ENCODE results near the gene TMC1.
"Not testable (repeated sequence)": the region's sequence is repeated elsewhere in the genome, so short reads cannot be mapped to it uniquely, and the experiment has no call there.

The TMC1 gene

GRCh38 chr9:72763022-72763421 is 241.6 kb downstream of the TMC1 start:
- no peak for DNase-seq (ENCODE audit: low spot score)

GRCh38 chr9:72769546-72769945 is 248.1 kb downstream of the TMC1 start:
- no peak for DNase-seq (ENCODE audit: low spot score)

- peak; percentile 9 for DNase-seq (ENCODE audit: low spot score)
Measured at GRCh38 chr9:72772661-72773060, 251.3 kb downstream of the TMC1 start.

- no peak for DNase-seq (ENCODE audit: low spot score)
Measured at GRCh38 chr9:72773570-72773969, 252.2 kb downstream of the TMC1 start.

- DNase-seq (ENCODE audit: low spot score), result no peak
Measured at GRCh38 chr9:72775570-72775969, 254.2 kb downstream of the TMC1 start.

DNA sequence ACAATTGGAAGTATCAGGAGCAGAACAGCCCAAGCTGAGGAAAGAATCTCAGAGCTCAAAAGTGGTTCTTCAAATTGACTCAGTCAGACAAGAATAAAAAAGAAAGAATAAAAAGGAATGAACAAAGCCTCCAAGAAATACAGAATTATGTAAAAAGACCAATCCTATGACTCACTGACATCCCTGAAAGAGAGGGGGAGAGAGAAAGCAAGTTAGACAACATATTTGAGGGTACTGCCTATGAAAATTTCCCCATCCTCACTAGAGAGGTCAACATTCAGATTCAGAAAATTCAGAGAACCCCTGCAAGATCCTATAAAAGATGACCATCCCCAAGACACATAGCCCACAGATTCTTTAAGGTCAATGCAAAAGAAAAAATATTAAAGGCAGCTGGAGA is 258.2 kb downstream of the TMC1 start:
- DNase-seq (ENCODE audit: low spot score), result no peak

DNA sequence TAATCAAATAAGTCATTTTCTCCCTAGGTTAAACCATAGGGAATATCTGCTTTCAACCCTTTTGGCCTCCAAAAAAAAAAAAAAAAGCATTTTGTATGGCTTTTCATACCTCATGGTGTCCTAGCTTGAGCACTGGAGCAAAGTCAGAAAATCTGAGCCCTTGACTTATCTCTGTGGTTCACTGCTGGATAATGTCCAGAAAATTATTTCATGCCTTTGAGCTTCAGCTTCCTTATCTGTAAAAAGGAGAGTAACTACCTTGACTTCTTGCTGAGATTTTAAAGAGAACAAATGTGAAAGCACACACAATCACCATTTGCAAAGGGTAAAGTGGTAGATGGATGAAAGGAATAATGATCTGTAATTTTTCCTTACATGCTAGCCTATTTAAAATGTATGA is 265.5 kb downstream of the TMC1 start:
- DNase-seq (ENCODE audit: low spot score), result no peak

- no peak for DNase-seq (ENCODE audit: low spot score)
Measured at GRCh38 chr9:72788966-72789735, 267.7 kb downstream of the TMC1 start.

GRCh38 chr9:72789885-72790284 is 268.5 kb downstream of the TMC1 start:
- DNase-seq (ENCODE audit: low spot score), result no peak

DNA sequence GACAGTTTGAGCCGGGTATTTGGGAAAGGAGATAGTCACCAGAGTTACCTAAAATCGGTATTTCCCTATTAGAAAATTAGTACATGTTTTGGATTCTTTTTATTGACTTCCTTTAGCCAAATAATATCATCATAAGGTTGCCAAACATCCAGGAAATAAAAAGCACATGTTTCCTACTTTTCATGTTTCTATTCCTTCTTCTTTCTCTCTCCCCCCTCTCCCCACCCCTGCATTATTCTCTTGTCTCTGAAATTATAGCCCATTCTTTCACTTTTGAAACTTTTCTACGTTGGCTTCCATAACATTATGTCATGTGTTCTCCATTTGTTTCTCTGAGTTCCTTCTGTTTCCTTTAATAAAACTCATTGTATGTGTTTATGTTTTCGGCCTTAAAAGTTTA is 269.6 kb downstream of the TMC1 start:
- no peak for DNase-seq (ENCODE audit: low spot score)

- no peak for DNase-seq (ENCODE audit: low spot score)
Measured at GRCh38 chr9:72791436-72791835, 270.0 kb downstream of the TMC1 start.

DNA sequence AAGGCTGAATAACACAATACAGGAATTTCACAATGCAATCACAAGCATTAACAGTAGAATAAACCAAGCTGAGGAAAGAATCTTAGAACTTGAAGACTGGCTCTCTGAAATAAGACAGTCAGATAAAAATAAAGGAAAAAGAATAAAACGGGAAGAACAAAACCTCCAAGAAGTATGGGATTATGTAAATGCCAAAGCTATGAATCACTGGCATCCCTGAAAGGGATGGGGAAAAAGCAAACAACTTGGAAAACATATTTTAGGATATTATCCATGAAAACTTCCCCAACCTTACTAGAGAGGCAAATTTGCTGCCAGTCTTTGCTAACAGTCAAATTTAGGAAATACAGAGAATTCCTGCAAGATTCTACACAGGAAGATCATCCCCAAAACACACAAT is 273.5 kb downstream of the TMC1 start:
- no peak for DNase-seq (ENCODE audit: low spot score)

- no peak for DNase-seq (ENCODE audit: low spot score)
Measured at GRCh38 chr9:72800328-72800994, 279.1 kb downstream of the TMC1 start.

DNA sequence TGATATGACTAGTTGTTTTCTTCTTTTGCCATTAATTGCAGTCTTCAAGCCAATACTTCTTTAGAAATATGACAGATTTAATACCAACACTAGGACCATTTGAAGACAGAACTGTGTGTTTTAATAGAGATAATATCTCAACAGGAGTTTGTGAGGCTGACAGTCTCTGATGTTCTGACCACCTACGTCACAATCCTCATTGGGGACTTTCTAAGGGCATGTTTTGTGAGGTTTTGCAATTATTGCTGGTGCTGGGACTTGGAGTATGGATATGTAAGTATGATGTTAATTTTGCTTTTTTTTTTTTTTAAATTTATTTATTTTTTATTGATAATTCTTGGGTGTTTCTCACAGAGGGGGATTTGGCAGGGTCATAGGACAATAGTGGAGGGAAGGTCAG is 283.8 kb downstream of the TMC1 start:
- DNase-seq (ENCODE audit: low spot score), result no peak

GRCh38 chr9:72806313-72806809 is 285.0 kb downstream of the TMC1 start:
- not testable (repeated sequence) for DNase-seq (ENCODE audit: low spot score)

DNA sequence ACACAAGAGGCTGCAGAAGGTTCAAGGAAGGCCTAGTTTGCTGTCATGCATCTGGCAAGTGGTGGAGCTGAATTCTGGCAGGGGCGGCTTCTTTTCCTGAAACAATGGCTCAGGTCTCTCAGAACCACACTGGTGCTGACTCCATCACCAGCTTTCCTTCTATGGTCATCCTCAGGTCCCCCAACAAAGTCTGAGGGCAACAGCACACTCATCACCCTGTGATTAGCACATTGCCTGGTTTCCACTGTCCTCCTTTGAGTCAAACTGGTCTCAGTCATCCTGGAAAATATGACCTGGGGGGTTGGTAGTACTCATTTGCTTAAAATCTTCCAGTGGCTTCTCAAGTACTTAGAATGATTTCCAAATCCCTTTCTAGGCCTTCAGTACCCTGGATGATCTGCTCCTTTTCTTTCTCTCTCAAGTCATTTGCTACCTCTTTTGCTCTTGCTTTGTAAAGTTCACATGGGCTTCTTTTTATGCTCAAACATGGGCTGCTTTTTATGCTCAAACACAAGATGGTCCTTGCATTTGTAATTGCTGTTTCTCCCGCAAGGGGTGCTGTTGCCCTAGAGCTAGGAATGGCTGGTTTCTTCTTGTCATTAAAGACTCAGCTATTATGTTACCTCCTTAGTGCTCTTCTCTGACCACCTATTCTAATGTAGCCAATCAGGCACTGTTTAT is 286.5 kb downstream of the TMC1 start:
- DNase-seq (ENCODE audit: low spot score), result no peak

GRCh38 chr9:72808446-72808768 is 287.0 kb downstream of the TMC1 start:
- DNase-seq (ENCODE audit: low spot score), result no peak

- DNase-seq (ENCODE audit: low spot score), result no peak
Measured at GRCh38 chr9:72809586-72809985, 288.2 kb downstream of the TMC1 start.

DNA sequence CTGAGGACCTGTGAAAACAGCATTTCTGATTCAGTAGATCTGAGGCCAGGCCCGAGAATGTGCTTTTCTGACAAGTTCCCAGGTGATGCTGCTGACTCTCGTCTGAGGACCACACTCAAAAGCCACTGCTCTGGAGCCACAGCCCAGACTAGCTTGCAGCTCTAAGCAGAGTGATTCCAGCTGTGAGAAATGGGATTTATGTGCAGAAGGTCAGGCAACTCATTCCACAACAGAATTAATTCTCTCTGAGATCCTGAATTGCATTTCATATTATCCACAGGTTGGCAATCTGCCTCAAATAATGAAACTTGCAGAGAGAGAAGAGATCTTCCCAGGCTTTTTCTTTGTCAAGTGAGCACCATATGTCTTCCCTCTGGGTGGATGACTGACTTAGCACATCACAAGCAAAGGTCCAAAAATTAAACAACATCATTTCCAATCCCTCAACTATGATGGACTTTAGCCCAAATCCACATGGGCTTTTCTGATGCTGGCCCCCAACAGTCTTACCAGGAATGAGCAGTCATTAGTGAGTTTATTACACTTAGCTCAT is 291.2 kb downstream of the TMC1 start:
- DNase-seq (ENCODE audit: low spot score), result no peak

GRCh38 chr9:72813544-72813943 is 292.1 kb downstream of the TMC1 start:
- DNase-seq (ENCODE audit: low spot score), result no peak

- DNase-seq (ENCODE audit: low spot score), result no peak
Measured at GRCh38 chr9:72814083-72814597, 292.7 kb downstream of the TMC1 start.

GRCh38 chr9:72816666-72817065 is 295.3 kb downstream of the TMC1 start:
- DNase-seq (ENCODE audit: low spot score), result no peak

DNA sequence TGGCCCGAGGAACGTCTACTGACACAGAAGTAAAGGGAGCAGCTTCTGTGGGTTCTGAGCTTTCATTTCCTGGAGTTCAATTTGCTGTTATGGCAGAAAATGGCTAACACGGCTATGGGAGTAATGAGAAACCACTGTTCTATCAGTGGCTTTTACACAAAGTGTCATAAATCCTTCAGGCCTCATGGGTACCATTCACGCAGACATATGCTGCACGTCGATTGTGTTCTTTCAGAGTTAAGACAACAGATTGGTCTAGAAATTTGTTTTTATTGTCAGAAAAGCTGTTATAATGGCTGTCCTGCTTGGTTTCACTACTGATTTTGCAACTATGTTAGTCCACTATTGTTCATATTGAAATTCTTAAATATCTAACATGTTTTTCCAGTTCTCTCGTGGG is 296.0 kb downstream of the TMC1 start:
- DNase-seq (ENCODE audit: low spot score), result no peak

Measured in AG08396 (cell line).